Measurements from ENCODE around the gene TMEM41A.

TMEM41A gene

GRCh38 chr3:185490241-185490640, 8.6 kb downstream of the TMEM41A start:
- TF ChIP-seq, protein P1, sequence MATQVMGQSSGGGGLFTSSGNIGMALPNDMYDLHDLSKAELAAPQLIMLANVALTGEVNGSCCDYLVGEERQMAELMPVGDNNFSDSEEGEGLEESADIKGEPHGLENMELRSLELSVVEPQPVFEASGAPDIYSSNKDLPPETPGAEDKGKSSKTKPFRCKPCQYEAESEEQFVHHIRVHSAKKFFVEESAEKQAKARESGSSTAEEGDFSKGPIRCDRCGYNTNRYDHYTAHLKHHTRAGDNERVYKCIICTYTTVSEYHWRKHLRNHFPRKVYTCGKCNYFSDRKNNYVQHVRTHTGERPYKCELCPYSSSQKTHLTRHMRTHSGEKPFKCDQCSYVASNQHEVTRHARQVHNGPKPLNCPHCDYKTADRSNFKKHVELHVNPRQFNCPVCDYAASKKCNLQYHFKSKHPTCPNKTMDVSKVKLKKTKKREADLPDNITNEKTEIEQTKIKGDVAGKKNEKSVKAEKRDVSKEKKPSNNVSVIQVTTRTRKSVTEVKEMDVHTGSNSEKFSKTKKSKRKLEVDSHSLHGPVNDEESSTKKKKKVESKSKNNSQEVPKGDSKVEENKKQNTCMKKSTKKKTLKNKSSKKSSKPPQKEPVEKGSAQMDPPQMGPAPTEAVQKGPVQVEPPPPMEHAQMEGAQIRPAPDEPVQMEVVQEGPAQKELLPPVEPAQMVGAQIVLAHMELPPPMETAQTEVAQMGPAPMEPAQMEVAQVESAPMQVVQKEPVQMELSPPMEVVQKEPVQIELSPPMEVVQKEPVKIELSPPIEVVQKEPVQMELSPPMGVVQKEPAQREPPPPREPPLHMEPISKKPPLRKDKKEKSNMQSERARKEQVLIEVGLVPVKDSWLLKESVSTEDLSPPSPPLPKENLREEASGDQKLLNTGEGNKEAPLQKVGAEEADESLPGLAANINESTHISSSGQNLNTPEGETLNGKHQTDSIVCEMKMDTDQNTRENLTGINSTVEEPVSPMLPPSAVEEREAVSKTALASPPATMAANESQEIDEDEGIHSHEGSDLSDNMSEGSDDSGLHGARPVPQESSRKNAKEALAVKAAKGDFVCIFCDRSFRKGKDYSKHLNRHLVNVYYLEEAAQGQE (IDR thresholded peaks at IDR 0.05; ENCODE audit: insufficient read depth in 1 of 2, low read depth in 2 of 2, low read length in 2 of 2) = no peak
- TF ChIP-seq SIN3A (IDR thresholded peaks at IDR 0.05; ENCODE audit: borderline replicate concordance, insufficient read depth, low read length) (no peak), FOXP2 (optimal IDR thresholded peaks at IDR 0.05; ENCODE audit: borderline replicate concordance, extremely low read depth, extremely low read length, insufficient read depth) (no peak), POLR2AphosphoS5 (IDR thresholded peaks at IDR 0.05; ENCODE audit: low read depth, low read length) (no peak), TAF1 (IDR thresholded peaks at IDR 0.05; ENCODE audit: borderline replicate concordance, insufficient read depth, low read length) (no peak)

DNA sequence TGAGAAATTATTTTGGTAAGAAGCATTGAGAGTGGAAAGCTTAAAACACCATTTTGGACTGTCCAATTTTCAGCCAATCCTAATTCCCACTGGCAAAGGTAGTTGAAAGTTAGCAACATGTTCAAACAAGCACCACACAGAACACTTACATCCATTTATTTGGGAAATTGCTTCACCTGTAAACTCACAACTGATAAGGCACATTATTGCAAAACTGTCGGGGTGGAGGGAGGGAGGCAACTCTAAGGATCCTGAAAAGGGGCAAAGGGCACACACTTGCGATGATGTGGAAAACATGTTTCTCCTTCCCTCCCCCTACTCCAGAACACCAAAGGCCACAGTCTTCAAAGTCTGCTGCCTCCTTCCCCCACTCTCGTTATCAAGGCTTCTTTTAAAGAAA, 9.4 kb downstream of the TMEM41A start:
- TF ChIP-seq FOXP2 (optimal IDR thresholded peaks at IDR 0.05; ENCODE audit: borderline replicate concordance, extremely low read depth, extremely low read length, insufficient read depth) (no peak), POLR2AphosphoS5 (IDR thresholded peaks at IDR 0.05; ENCODE audit: low read depth, low read length) (no peak), SIN3A (IDR thresholded peaks at IDR 0.05; ENCODE audit: borderline replicate concordance, insufficient read depth, low read length) (no peak)

GRCh38 chr3:185488465-185488864, 10.4 kb downstream of the TMEM41A start:
- no peak for TF ChIP-seq SIN3A (IDR thresholded peaks at IDR 0.05; ENCODE audit: borderline replicate concordance, insufficient read depth, low read length)
- no peak for TF ChIP-seq TAF1 (IDR thresholded peaks at IDR 0.05; ENCODE audit: borderline replicate concordance, insufficient read depth, low read length)
- TF ChIP-seq, protein P1 (IDR thresholded peaks at IDR 0.05; ENCODE audit: insufficient read depth in 1 of 2, low read depth in 2 of 2, low read length in 2 of 2) = no peak

DNA sequence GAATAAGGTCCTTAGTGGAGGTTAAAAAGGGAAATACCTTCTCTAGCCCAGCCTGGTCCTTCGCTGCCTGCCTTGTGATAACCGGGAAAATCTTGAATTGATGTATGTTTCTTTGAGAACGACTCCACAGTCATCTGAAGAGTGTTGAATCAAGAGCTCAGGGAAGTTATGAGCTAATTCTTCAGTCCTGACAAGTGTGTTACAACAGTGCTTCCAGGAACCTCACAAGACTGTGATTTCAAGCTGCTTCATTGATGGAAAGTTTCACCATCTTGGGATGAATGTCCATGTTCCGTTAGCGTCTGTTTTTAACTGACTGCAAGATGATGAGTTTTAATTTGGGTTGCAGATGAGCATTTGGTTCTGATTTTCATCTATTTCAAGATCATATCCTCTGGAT, 12.4 kb downstream of the TMEM41A start:
- TF ChIP-seq, protein P1 (IDR thresholded peaks at IDR 0.05; ENCODE audit: insufficient read depth in 1 of 2, low read depth in 2 of 2, low read length in 2 of 2) = no peak
- TF ChIP-seq TAF1 (IDR thresholded peaks at IDR 0.05; ENCODE audit: borderline replicate concordance, insufficient read depth, low read length) = no peak
- no peak for TF ChIP-seq POLR2AphosphoS5 (IDR thresholded peaks at IDR 0.05; ENCODE audit: low read depth, low read length)
- TF ChIP-seq SIN3A (IDR thresholded peaks at IDR 0.05; ENCODE audit: borderline replicate concordance, insufficient read depth, low read length) = no peak
- TF ChIP-seq FOXP2 (optimal IDR thresholded peaks at IDR 0.05; ENCODE audit: borderline replicate concordance, extremely low read depth, extremely low read length, insufficient read depth) = no peak

GRCh38 chr3:185484296-185484695, 14.5 kb downstream of the TMEM41A start:
- TF ChIP-seq SIN3A (IDR thresholded peaks at IDR 0.05; ENCODE audit: borderline replicate concordance, insufficient read depth, low read length) = no peak
- TF ChIP-seq POLR2AphosphoS5 (IDR thresholded peaks at IDR 0.05; ENCODE audit: low read depth, low read length) = no peak
- TF ChIP-seq TAF1 (IDR thresholded peaks at IDR 0.05; ENCODE audit: borderline replicate concordance, insufficient read depth, low read length) = no peak
- TF ChIP-seq, protein P1 (IDR thresholded peaks at IDR 0.05; ENCODE audit: insufficient read depth in 1 of 2, low read depth in 2 of 2, low read length in 2 of 2) = no peak
- TF ChIP-seq FOXP2 (optimal IDR thresholded peaks at IDR 0.05; ENCODE audit: borderline replicate concordance, extremely low read depth, extremely low read length, insufficient read depth) = no peak

Data from PFSK-1 (cell line).